ENCODE data around the gene ZBTB22.
"Not testable (repeated sequence)": the region's sequence is repeated elsewhere in the genome, so short reads cannot be mapped to it uniquely, and the experiment has no call there.

ZBTB22 gene

DNA sequence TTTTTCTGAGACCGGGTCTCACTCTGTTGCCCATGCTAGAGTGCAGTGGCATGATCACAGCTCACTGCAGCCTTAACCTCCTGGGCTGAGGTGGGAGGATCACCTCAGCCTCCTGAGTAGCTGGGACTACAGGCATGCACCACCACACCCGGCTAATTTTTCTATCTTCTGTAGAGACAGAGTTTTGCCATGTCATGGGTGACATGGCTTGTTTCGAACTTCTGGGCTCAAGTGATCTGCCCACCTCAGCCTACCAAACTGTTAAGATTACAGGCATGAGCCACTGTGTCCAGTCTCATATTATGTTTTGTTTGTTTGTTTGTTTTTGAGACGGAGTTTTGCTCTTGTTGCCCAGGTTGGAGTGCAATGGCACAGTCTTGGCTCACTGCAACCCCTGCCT is 32.3 kb downstream of the ZBTB22 start:
- not testable (repeated sequence) for FAIRE-seq; DNase-seq (ENCODE audit: low spot score)

DNA sequence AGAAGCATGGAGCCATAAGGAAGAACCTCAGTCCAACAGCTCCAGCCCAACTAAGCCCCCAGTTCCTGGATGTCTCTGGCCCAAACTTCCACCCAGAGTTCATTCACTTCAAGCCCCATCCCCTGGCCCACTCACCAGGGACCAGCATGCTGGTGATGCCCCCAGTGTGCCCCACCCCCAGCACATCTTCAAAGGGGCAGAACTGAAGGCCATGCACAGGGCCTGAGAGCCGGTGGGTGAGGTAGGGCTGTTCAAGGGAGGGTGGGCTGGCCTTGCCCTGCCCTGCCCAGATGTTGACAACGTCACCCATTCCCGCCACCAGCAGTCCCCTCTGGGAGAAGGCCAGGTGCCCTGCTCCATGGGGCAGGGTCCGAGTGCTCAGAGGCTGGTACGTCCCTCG is 37.0 kb downstream of the ZBTB22 start:
- FAIRE-seq = no peak

DNA sequence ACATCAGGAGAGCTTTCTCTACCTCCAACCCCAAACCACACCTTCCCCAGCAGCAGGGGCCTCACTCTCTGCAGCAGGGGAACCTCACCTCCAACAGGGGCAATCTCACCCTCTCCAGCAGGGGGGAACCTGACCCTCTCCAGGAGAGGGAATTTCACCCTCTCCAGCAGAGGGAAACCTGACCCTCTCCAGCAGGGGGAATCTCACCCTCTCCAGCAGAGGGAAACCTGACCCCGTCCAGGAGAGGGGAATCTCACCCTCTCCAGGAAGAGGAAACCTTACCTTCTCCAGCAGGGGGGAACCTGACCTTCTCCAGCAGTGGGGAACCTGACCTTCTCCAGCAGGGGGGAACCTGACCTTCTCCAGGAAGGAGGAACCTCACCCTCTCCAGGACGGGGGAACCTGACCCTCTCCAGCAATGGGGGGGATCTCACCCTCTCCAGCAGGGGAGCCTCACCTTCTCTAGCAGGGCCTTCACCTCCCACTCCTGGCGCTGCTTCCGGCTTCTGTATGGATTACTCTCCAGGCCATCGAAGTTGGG is 37.5 kb downstream of the ZBTB22 start:
- DNase-seq (ENCODE audit: low spot score) (peak; percentile 60), FAIRE-seq (no peak)

More for the DNA sequence above, 37.0 kb downstream of the ZBTB22 start:
- no peak for DNase-seq (ENCODE audit: low spot score)

DNA sequence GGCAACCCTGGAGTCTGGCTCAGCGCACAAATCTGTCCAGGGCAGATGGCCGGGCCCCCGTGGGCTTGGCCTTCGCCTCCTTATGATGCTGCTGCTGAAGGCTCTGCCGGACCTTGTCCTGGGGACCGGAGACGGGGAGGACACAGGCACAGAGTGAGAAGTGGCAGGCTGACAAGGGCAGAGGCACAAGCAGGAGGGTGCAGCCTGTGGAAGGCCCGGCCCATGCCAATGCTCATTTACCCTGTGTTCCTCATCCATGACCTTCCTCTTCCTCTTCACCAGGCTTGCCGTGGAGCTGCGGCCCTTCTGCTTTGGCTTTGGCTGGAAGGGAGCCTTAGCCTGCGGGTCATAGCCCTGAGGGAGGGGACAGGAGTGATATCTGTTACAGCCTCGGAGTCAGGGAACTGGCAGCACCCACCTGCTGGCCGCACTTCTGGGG is 38.3 kb downstream of the ZBTB22 start:
- DNase-seq (ENCODE audit: low spot score) (no peak), FAIRE-seq (no peak)

DNA sequence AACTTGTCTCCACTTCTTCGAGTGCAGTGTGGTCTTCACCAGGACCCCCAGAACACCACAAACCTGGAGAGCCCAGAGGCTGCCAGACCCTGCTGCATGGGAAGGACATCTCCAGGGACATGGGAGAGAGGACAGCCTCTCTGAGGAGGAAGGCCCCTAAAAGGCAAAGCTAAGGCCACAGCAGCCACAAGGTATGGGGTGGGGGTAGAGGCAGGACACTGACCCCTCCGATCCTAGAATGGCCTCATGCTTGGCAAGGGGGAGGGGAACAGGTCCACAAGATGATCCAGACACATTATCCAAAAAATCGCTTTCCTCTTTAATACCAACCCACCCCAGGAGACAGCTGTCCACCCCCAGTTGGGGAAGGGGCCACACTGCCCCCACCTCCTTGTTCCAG is 38.7 kb downstream of the ZBTB22 start:
- DNase-seq (ENCODE audit: low spot score) (no peak), FAIRE-seq (no peak)

DNA sequence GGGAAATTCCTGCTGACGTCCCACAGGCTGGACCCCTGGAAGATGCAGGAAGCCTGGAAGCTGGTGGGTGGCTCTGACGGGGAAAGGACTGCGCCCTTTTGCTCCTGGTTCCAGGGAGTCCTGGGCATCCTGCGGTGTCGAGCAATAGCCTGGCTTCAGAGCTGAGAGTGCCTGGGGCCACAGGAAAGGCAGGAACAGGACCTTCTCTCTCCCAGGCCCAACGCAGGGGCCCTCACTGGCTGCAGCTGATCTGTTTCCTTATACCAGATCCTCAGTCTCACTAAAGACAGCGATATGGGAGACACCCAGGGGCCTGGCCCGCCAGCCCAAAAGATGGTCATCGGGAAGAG is 39.2 kb downstream of the ZBTB22 start:
- DNase-seq (ENCODE audit: low spot score) (no peak), FAIRE-seq (no peak)

DNA sequence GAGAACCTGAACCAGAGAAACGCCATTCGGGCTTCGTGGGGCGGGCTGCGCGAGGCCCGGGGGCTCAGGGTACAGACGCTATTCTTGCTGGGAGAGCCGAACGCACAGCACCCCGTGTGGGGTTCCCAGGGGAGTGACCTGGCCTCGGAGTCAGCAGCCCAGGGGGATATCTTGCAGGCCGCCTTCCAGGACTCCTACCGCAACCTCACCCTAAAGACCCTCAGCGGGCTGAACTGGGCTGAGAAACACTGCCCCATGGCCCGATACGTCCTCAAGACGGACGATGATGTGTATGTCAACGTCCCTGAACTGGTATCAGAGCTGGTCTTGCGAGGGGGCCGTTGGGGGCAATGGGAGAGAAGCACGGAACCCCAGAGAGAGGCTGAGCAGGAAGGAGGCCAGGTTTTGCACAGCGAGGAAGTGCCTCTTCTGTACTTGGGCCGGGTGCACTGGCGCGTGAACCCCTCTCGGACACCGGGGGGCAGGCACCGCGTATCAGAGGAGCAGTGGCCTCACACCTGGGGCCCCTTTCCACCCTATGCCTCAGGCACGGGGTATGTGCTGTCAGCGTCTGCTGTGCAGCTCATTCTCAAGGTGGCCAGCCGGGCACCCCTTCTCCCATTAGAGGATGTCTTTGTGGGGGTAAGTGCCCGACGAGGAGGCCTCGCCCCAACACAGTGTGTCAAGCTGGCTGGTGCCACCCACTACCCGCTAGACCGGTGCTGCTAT is 39.7 kb downstream of the ZBTB22 start:
- no peak for DNase-seq (ENCODE audit: low spot score)
- no peak for FAIRE-seq

DNA sequence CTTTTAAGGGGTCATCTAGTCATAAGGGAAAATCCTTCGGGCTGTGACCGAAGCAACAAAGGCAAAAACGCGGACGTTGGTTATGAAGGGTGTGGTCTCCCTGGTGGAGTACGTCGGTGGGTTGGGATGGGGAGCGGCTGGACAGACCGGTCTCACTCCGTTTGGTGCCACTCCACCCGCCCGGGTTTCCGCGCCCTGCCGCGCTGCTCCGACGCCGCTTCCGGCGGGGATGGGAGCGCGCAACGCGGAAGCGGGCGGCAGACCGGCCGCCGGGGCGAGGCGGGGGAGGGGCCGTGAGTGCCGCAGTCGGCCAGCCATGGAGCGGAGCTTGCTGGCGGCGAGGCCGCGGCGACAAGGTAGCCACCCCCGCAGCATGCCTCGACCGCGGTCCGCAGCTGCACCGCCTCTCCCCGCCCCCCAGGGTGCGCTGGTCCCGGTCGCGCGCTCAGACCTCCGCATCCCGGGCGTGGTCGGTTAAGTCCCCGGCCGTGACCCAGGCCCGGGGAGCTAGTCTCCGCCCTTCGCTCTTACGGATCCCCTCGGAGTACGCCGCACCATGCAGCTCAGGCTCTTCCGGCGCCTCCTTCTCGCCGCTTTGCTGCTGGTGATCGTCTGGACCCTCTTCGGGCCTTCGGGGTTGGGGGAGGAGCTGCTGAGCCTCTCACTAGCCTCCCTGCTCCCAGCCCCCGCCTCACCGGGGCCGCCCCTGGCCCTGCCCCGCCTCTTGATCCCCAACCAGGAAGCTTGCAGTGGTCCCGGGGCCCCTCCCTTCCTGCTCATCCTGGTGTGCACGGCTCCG is 40.5 kb downstream of the ZBTB22 start, which contains the start of gene B3GALT4:
Gene B3GALT4, plus strand, starts transcription at position 260 of the 799 bp plus-strand sequence. Its CDS starts 297 bp downstream, at position 557.
- DNase-seq (ENCODE audit: low spot score) = no peak
- FAIRE-seq = no peak

DNA sequence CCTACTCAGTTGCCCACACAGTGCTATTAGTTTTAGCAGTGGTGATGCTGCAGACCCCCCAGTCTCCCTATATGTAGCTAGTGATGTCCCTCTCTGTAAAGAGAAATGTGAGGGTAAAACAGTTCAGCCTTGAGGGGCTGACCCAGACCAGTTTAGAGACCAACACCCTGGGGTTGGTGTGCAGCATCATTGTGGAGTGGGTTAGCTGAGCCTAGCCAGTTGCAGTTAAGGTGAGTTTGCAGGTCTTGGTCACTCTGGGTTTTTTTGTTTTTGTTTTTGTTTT is 41.0 kb downstream of the ZBTB22 start:
- FAIRE-seq (no peak), DNase-seq (ENCODE audit: low spot score) (no peak)

DNA sequence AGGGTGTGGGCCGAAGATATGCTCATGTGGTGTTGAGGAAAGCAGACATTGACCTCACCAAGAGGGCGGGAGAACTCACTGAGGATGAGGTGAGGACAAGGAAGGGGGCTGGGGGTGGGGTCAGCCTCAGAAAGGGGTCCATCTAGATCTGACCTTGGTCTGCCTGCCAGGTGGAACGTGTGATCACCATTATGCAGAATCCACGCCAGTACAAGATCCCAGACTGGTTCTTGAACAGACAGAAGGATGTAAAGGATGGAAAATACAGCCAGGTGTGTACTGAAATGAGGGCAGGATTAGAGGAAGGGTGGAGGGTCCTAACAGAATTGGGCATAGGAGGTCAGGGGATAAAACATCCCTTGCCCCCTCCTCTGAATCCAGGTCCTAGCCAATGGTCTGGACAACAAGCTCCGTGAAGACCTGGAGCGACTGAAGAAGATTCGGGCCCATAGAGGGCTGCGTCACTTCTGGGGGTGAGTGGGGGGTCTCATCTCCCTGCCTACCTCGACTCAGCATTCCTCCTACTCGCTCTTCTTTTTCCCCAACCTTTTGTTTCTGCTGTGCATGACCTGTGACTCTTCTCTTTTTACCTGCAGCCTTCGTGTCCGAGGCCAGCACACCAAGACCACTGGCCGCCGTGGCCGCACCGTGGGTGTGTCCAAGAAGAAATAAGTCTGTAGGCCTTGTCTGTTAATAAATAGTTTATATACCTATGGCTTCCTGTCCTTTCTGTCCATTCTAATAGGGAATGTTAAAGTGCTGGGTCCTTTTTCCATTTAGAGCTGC is 41.6 kb downstream of the ZBTB22 start:
- DNase-seq (ENCODE audit: low spot score); FAIRE-seq: not testable (repeated sequence)

DNA sequence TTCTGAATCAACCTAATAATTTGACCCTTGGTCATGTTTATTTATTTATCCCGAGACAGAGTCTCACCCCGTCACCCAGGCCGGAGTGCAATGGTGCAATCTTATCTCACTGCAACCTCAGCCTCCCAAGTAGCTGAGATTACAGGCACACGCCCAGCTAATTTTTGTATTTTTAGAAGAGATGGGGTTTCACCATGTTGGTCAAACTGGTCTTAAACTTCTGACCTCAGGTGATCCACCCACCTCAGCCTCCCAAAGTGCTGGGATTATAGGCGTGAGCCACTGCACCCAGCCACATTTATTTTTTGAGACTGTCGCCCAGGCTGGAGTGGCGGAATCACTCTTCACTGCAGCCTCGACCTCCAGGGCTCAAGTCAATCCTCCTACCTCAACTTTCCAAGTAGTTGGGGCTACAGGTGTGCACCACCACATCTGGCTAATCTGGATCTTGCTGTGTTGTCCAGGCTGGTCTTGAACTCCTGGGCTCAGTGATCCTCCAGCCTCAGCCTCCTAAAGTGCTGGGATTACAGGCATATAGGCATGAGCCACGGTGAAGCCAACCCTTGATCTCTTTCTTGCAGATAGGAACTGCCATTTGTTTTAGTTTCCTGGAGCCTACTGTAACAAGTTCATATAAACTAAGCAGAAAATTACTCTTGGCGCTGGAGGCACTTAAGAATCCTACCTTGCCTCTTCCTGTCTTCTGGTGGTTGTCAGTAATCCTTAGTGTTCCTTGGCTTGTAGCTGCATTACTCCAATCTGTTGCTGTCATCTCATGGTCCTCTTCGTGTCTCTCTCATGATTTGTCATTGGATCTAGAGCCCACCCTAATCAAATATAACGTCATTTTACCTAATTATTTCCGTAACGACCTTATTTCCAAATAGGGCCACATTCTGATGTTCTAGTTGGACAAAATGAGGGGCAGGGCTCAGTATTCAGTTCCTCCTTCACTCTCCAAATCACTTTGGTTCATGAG is 43.3 kb downstream of the ZBTB22 start:
- no peak for FAIRE-seq
- no peak for DNase-seq (ENCODE audit: low spot score)

DNA sequence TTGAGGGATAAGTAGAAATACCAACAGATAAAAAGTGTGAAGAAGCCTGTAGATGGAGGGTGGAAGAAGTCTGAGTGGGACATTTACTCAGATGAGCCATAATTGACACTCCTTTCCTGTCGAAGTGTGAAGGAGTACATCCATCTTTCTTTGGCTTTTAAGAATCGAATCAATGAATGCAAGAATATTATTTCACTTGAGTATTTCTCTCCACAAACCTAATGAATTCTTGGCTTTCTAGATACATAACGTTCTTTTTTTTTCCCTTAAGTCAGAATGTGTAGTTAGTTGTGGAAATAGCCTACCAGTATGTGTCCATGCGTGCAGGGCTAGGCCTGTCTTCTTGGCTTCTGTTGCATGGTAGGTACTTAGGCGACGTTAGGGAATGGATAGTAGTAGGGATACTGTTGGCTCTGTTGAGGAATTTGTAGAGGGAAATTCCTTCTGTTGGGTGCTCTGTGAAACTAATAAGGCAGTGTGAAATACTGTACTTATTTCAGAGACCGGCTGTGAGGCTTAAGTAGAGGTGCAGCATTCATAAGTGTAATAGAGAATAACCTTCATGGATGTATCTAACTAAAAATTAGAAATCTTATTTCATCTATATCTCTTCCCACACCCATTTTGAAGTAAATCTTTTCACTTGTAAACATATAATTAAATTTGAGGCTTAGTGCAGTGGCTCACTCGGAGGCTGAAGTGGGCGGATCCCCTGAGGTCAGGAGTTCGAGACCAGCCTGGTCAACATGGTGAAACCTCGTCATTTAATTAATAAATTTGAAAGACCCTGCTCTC is 44.2 kb downstream of the ZBTB22 start:
- no peak for DNase-seq (ENCODE audit: low spot score)
- no peak for FAIRE-seq

DNA sequence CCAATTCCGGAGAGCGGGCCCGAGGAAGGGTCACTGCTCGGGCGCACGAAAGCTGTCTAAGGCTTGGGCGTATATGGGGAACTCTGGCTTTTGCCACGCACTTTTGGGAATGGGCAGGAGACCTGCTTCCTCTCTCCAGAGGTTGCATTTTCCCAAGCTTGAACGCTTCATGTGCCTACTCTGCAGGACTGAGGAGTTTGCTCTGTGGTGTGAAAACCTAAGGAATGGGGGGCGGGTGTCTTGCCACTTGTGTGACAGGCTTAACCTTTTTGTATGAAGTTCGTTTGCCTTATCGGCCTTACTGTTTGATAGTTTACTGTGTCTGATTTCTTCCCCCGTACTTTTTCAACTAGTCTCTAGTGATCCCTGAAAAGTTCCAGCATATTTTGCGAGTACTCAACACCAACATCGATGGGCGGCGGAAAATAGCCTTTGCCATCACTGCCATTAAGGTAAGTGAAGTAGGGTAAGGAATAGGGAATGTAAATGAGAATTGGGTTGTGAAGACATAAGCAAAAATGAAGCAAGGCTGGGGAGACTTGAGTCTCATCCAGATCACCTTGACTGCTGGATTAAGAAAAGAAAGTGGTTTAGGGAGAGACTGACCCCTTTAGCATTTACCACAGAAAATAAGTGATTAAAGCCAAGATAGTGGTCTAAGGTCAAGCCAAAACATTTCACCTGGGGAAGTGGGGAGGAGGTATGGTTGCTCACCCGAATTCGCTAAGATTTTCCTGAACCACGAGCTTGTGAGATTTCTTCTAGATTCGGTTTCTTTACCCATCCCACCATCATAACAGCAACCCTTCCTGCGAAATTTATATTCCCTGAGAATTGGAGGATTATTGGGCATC is 45.0 kb downstream of the ZBTB22 start:
- no peak for DNase-seq (ENCODE audit: low spot score)
- FAIRE-seq = no peak

DNA sequence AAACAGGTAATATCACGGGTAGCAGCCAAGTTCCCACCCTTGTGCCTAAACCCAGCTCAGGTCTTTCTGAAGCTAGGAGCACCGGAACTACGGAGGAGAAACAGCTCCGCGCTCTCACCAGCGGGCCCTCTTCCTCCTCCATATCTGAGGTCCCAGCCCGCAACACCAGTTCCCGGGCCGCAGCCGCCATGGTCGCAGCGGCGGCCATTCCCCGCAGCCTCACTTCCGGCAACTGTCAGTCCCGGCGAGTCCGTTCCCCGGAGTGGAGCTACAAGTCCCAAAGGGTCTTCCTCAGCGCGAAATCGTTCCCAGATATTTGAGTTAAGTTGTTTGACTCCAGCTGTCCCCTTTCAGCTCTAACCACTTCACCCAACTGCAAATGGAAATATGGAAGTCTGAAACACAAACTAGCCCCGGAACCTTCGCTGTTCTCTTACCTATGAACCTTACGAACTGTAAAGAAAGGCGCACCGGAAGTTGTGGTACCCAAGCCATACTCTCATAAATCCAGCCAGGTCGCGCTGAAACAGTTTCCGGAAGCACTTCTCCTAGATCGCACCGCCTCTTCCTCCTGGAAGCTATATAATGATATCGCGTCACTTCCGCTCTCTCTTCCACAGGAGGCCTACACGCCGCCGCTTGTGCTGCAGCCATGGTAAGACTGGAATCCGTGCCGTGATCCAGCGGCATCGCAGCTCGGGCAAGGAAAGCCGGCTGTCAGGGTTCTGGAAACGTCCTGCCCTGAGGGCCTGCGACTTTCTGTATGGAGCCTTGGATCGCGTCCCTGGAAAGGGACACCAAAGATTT is 45.9 kb downstream of the ZBTB22 start, which contains the start of the genes RPS18 and VPS52:
Gene RPS18, plus strand, starts transcription at position 608 of the 807 bp plus-strand sequence. Its CDS starts 45 bp downstream, at position 653.
Gene VPS52, minus strand, starts transcription at position 409 of the 807 bp plus-strand sequence. Its CDS starts 201 bp downstream, at position 208.
- peak; percentile 92 for DNase-seq (ENCODE audit: low spot score)
- no peak for FAIRE-seq

DNA sequence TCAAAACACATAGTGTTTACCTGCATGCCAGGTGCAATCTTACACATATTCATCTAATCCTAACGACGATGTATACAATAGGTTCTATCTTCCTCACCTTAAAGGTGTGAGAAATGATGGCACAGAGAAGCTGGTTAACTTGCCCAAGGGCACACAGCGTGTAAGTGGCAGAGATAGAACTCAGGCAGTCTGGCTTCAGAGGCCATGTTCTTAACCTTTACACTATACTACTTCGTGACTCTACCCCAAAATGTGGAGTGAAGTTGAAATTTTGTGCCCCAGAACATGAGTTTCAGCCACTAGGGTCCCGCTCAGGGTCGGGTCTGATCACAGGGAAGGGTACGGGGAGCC is 46.5 kb downstream of the ZBTB22 start:
- FAIRE-seq = no peak
- peak; percentile 21 for DNase-seq (ENCODE audit: low spot score)

Measured in urothelium cell line (cell line).